HepG2 (cell line): Measurements from ENCODE around the gene CTNNBIP1. TPM values are rescaled to one million over a fixed set of nuclear protein-coding genes. Genes with fewer than 3 reads are reported as not detected.

ENCODE experiments used
- ATAC-seq: fragments of 200-7000 bp; cut with Tn5 transposase; 3 replicates; pipeline ENCODE4 v1.9.1; 2020; ENCODE audit warnings: mild to moderate bottlenecking, moderate library complexity
- BruUV-seq: library from RNA; stranded (reverse); fragments of 400-500 nt; replicated peaks from 2 replicates; lab custom pipeline; 2021; lab: Mats Ljungman, UMichigan
- CTCF ChIA-PET: fragments of 300-600 bp; formaldehyde crosslinking; extraction: SDS; loops from one replicate; lab custom pipeline; 2021; ENCODE audit warnings: low total read pairs, inconsistent platforms, low intra/inter-chr PET ratio; lab: Yijun Ruan, JAX
- POLR2A ChIA-PET: fragments of 350-600 bp; sonication (Branson Sonifier 250); formaldehyde crosslinking; loops from one replicate; lab custom pipeline; 2020; ENCODE audit warnings: antibody characterized with exemption, inconsistent platforms; lab: Yijun Ruan, JAX
- DNase-seq: peaks from one replicate; pipeline ENCODE4 v3.0.0-alpha.2; 2015; ENCODE audit warnings: low spot score
- FAIRE-seq: peaks from 3 replicates; lab custom pipeline; 2011; peaks lifted over from hg19 to GRCh38; lab: Jason Lieb, UNC
- H2AFZ ChIP-seq: one replicate; pipeline ENCODE4 v1.6.1; 2011; ENCODE audit warnings: low read length, inconsistent platforms
- H3K27ac ChIP-seq: fragments of 300-600 bp; 3 replicates; pipeline ENCODE4 v1.8.0; 2011; ENCODE audit warnings: mixed run types, mild to moderate bottlenecking, mixed read lengths, low read length, inconsistent platforms; ENCODE audit not compliant: insufficient read depth; ENCODE audit errors: extremely low read length
- H3K27me3 ChIP-seq, 2 experiments: fragments of 200-600 bp in 1 of 2; 2 replicates in 1 of 2; 3 replicates in 1 of 2; pipeline versions ENCODE4 v1.6.0 to v1.8.0; 2011; ENCODE audit warnings: low read length in 2 of 2, mild to moderate bottlenecking in 2 of 2, moderate library complexity in 2 of 2, inconsistent platforms in 1 of 2; ENCODE audit not compliant: insufficient read depth in 2 of 2, control insufficient read depth in 1 of 2
- H3K36me3 ChIP-seq, 2 experiments: fragments of 200-600 bp in 1 of 2; replicated peaks in 1 of 2; 2 replicates in 1 of 2; 3 replicates in 1 of 2; pipeline versions ENCODE4 v1.5.1 to v1.8.0; 2011; ENCODE audit warnings: low read length in 2 of 2, inconsistent platforms in 1 of 2; ENCODE audit not compliant: insufficient read depth in 2 of 2, control insufficient read depth in 1 of 2
- H3K4me1 ChIP-seq: 2 replicates; pipeline ENCODE4 v1.5.1; 2012; ENCODE audit warnings: low read length, inconsistent platforms; ENCODE audit not compliant: insufficient read depth
- H3K4me2 ChIP-seq: 2 replicates; pipeline ENCODE4 v1.6.0; 2011; ENCODE audit warnings: low read depth, low read length, inconsistent platforms
- H3K4me3 ChIP-seq, 3 experiments: fragments of 200-600 bp in 1 of 3; sonication (generic), shearing (Covaris generic) in 1 of 3; replicated peaks in 1 of 3; 2 replicates each; pipeline ENCODE4 v1.5.1; 2011 to 2016; ENCODE audit warnings: low read length in 3 of 3, inconsistent platforms in 2 of 3, low read depth in 2 of 3, mild to moderate bottlenecking in 2 of 3, control low read depth in 1 of 3, mixed read lengths in 1 of 3; ENCODE audit not compliant: insufficient read depth in 1 of 3
- H3K79me2 ChIP-seq: one replicate; pipeline ENCODE4 v1.6.1; 2011; ENCODE audit warnings: low read length, inconsistent platforms; ENCODE audit not compliant: insufficient read depth
- H3K9ac ChIP-seq: 2 replicates; pipeline ENCODE4 v1.6.0; 2011; ENCODE audit warnings: mild to moderate bottlenecking, low read depth, low read length, inconsistent platforms; ENCODE audit not compliant: insufficient read depth
- H3K9me3 ChIP-seq: 2 replicates; pipeline ENCODE4 v1.5.1; 2012; ENCODE audit warnings: mild to moderate bottlenecking, low read length
- H4K20me1 ChIP-seq: 2 replicates; pipeline ENCODE4 v1.6.0; 2011; ENCODE audit warnings: inconsistent platforms, mild to moderate bottlenecking, low read length, moderate library complexity; ENCODE audit not compliant: insufficient read depth
- AKAP8 ChIP-seq: sonication (generic); formaldehyde crosslinking; IDR thresholded peaks from 2 replicates; pipeline ENCODE4 v1.5.1; 2020; ENCODE audit warnings: mild to moderate bottlenecking, missing genetic modification reagents
- GATA4 ChIP-seq: sonication (generic); IDR thresholded peaks from 2 replicates; pipeline ENCODE4 v1.6.1; 2016; ENCODE audit warnings: antibody characterized with exemption, low read depth, borderline replicate concordance
- HHEX ChIP-seq: IDR thresholded peaks from 2 replicates; pipeline ENCODE4 v1.6.1; 2016; ENCODE audit warnings: control low read depth
- PRMT3 ChIP-seq: sonication (generic); formaldehyde crosslinking; IDR thresholded peaks from 2 replicates; pipeline ENCODE4 v1.8.1; 2022; ENCODE audit warnings: low read depth, mild to moderate bottlenecking, moderate library complexity, missing genetic modification reagents, borderline replicate concordance
- SMAD3 ChIP-seq: sonication (generic); formaldehyde crosslinking; IDR thresholded peaks from 2 replicates; pipeline ENCODE4 v1.4.0; 2020; ENCODE audit warnings: missing genetic modification reagents
- SUZ12 ChIP-seq: fragments of 150-350 bp; IDR thresholded peaks from 2 replicates; pipeline ENCODE4 v1.6.1; 2014; ENCODE audit warnings: low read depth, low read length
- U2AF1 ChIP-seq: fragments of 200-400 bp; formaldehyde crosslinking; optimal IDR thresholded peaks from 2 replicates; pipeline ENCODE3; 2017; ENCODE audit warnings: mild to moderate bottlenecking, low read depth, low read length
- ZMYM3 ChIP-seq: sonication (generic); formaldehyde crosslinking; IDR thresholded peaks from 2 replicates; pipeline ENCODE4 v1.5.1; 2020; ENCODE audit warnings: mild to moderate bottlenecking, missing genetic modification reagents
- ZNF317 ChIP-seq: sonication (generic); formaldehyde crosslinking; IDR thresholded peaks from 2 replicates; pipeline ENCODE4 v1.5.0; 2020; ENCODE audit warnings: mild to moderate bottlenecking, missing genetic modification reagents
- ZNF44 ChIP-seq: sonication (generic); formaldehyde crosslinking; IDR thresholded peaks from 2 replicates; pipeline ENCODE4 v1.5.1; 2020; ENCODE audit warnings: mild to moderate bottlenecking, missing genetic modification reagents
- WGBS: methylation state at CpG from one replicate; pipeline ENCODE4 v1.1.6; 2017; ENCODE audit warnings: low lambda C conversion rate; 5-methylcytosine and 5-hydroxymethylcytosine counted together
- in situ Hi-C: cut with HindIII; loops from 2 replicates; pipeline ENCODE4 v1.10.0; 2017; ENCODE audit warnings: low pct_unique_long_range_greater_than_20kb; ENCODE audit not compliant: extremely low pct_ligation_motif_present
- intact Hi-C: fragments of 100-400 bp; cut with micrococcal nuclease; formaldehyde crosslinking; loops from one replicate; pipeline ENCODE4 v1.10.0; 2022; ENCODE audit not compliant: unreplicated experiment
- polyA plus RNA-seq, 8 experiments: library from polyadenylated mRNA; depleted of rRNA in 3 of 8; stranded (reverse) in 7 of 8; unstranded in 1 of 8; fragments of >200 nt; fragmentation: Illumina TruSeq in 4 of 8; extraction: Trizol in 4 of 8; gene quantifications; 2 replicates each; pipeline versions ENCODE4 v1.2.1 to v1.2.3, GENCODE V29; 2011 to 2016; ENCODE audit warnings: low read depth in 4 of 8, missing spikeins in 1 of 8, mixed read lengths in 1 of 8; ENCODE audit not compliant: insufficient read depth in 1 of 8
- total RNA-seq, 5 experiments: library from RNA; depleted of rRNA; stranded (reverse); fragments of >200 nt; fragmentation: Illumina TruSeq; extraction: Trizol; gene quantifications; 2 replicates each; pipeline ENCODE4 v1.2.3, GENCODE V29; 2016; ENCODE audit warnings: low read depth in 1 of 5

CTNNBIP1 gene
- total and polyA plus RNA-seq, 2 of the 13 experiments (the other 11 are each of a cell fraction or from before 2014, with no cell fraction given): 71.7 to 83.0 TPM

DNA sequence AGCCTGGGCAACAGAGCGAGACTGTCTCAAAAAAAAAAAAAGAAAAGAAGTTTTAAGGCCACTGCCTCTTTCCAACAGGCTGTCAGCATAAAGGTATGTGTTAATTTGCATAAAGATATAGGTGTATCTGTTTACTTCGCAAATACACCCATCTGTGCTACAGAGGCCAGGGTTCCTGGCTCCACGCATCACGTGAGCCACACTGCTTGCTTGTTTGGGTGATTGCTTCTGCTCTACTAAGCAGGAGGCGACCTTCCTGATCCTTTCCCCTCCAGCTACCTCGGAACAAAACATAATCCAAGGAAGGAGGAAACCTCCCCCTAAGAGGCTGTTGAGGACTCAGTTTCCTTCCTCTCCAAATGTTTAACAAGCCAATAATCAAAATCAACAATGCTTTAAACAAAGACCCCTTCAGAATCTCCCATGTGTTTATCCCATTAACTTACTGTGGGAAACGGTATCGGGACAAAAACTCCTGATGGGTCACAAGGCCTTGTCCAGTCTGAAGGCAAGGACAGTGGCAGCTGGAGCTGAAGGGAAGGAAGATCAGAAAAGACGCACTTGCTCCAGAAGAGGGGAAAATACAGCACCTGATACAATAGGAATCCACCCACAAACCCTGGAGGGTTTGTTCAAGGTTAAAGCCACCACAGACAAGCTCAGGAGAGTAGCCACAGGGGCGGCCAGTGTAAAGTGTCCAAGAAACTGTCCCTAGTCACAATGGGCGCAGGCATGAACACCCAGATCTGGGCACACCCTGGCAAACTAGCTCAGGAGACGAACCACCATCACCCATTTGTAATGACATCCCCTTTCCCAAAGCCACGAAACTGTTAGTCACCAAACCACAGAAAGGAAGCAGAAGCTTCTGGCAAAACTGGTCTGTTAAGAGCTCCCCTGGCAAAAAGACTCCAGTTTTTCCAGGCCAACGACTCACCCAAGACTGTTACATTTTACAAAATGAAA, 17.2 kb downstream of the CTNNBIP1 start (continued):
- TF ChIP-seq GATA4: no peak
- no peak for TF ChIP-seq SUZ12
- no peak for TF ChIP-seq U2AF1
- no peak for TF ChIP-seq ZNF317 (CRISPR knock-in tag)
- TF ChIP-seq SMAD3: no peak

DNA sequence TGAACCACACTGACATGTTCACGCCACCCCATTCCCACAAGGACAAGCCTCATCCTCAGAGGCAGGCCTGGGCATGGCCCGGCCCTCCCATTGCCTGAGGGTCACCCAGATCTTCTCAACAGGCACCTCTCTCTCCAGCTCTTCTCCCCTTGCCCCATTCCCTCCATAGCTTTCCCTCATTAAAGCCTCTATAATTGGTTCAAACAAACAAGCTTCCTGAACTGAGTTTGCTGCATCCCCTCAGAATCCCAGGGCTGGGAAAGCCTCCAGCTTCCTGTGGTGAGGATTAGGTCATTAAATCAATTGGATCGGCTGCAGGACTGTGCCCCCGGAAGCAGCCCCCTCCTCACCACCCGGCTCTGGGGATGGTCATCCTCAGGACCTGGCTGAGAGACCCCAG, 18.9 kb downstream of the CTNNBIP1 start:
- no peak overlapping the region for H3K9ac ChIP-seq
- 100% methylated on average over 2 of the region's 5 CpGs for WGBS
- no peak overlapping the region for H2AFZ ChIP-seq
- H3K36me3 ChIP-seq: peaks cover 13 to 46% of the 10 kb centered on the region in 2 experiments; a peak in 4 of 5 replicates
- BruUV-seq: no TSS peak
- H4K20me1 ChIP-seq: no peaks in the 10 kb centered on the region
- ChIA-PET POLR2A (interaction anchor here (0.8 to 1.8 kb wide), 2 partner anchors 12 to 23 kb away, joined by 3 to 5 read pairs; no protein-coding TSS in a partner anchor), CTCF (no interaction called here)
- TF ChIP-seq PRMT3 (CRISPR knock-in tag) (no peak), ZNF44 (CRISPR knock-in tag) (no peak), ZMYM3 (no peak), HHEX (CRISPR knock-in tag) (no peak), AKAP8 (no peak)
- no peaks in the 10 kb centered on the region for H3K9me3 ChIP-seq
- ATAC-seq (no peak), FAIRE-seq (no peak), DNase-seq (no peak)
- H3K27ac ChIP-seq: no peak overlapping the region
- no peak overlapping the region for H3K4me3 ChIP-seq
- no peak overlapping the region for H3K4me2 ChIP-seq
- intact Hi-C loops (no loop called here), in situ Hi-C loops (no loop called here)
- peaks cover 13% of the 10 kb centered on the region; the same call in 1 of the 2 replicates for H3K4me1 ChIP-seq
- no peaks in the 10 kb centered on the region for H3K27me3 ChIP-seq
- peaks cover 6% of the 10 kb centered on the region for H3K79me2 ChIP-seq
